ENCODE measurements around the gene THAP11.
"Not testable (repeated sequence)": the region's sequence is repeated elsewhere in the genome, so short reads cannot be mapped to it uniquely, and the experiment has no call there.

THAP11 gene

GRCh38 chr16:67862623-67863583, 20.8 kb downstream of the THAP11 start:
- DNase-seq (ENCODE audit: low read depth in 3 of 3, low spot score in 1 of 3), result no peak

GRCh38 chr16:67864044-67864443, 21.9 kb downstream of the THAP11 start:
- DNase-seq (ENCODE audit: low read depth in 3 of 3, low spot score in 1 of 3), result not testable (repeated sequence)

GRCh38 chr16:67864594-67864993, 22.5 kb downstream of the THAP11 start:
- DNase-seq (ENCODE audit: low read depth in 3 of 3, low spot score in 1 of 3), result no peak

GRCh38 chr16:67865318-67865717, 23.2 kb downstream of the THAP11 start:
- DNase-seq (ENCODE audit: low read depth in 3 of 3, low spot score in 1 of 3), result no peak

GRCh38 chr16:67868290-67868689, 26.2 kb downstream of the THAP11 start:
- DNase-seq (ENCODE audit: low read depth in 3 of 3, low spot score in 1 of 3), result no peak

GRCh38 chr16:67869653-67870052, 27.5 kb downstream of the THAP11 start:
- no peak for DNase-seq (ENCODE audit: low read depth in 3 of 3, low spot score in 1 of 3)

GRCh38 chr16:67871256-67871655, 29.1 kb downstream of the THAP11 start:
- DNase-seq (ENCODE audit: low read depth in 3 of 3, low spot score in 1 of 3), result no peak

- no peak for DNase-seq (ENCODE audit: low read depth in 3 of 3, low spot score in 1 of 3)
Measured at GRCh38 chr16:67872131-67872630, 30.1 kb downstream of the THAP11 start.

GRCh38 chr16:67872631-67873434, 30.7 kb downstream of the THAP11 start, which contains the start of gene EDC4:
Gene EDC4, plus strand, starts transcription at chr16:67873052. Its CDS starts 210 bp downstream, at chr16:67873262.
- peak; percentile 69 to 88 (median 78) for DNase-seq (ENCODE audit: low read depth in 3 of 3, low spot score in 1 of 3)

GRCh38 chr16:67873435-67874370, 31.6 kb downstream of the THAP11 start:
- no peak for DNase-seq (ENCODE audit: low read depth in 3 of 3, low spot score in 1 of 3)

- no peak for DNase-seq (ENCODE audit: low read depth in 3 of 3, low spot score in 1 of 3)
Measured at GRCh38 chr16:67874372-67874771, 32.3 kb downstream of the THAP11 start.

- DNase-seq (ENCODE audit: low read depth in 3 of 3, low spot score in 1 of 3), result no peak
Measured at GRCh38 chr16:67877064-67877463, 34.9 kb downstream of the THAP11 start.

GRCh38 chr16:67878232-67878631, 36.1 kb downstream of the THAP11 start:
- no peak for DNase-seq (ENCODE audit: low read depth in 3 of 3, low spot score in 1 of 3)

- no peak for DNase-seq (ENCODE audit: low read depth in 3 of 3, low spot score in 1 of 3)
Measured at GRCh38 chr16:67878846-67879245, 36.7 kb downstream of the THAP11 start.

GRCh38 chr16:67879462-67879861, 37.3 kb downstream of the THAP11 start:
- no peak for DNase-seq (ENCODE audit: low read depth in 3 of 3, low spot score in 1 of 3)

- DNase-seq (ENCODE audit: low read depth in 3 of 3, low spot score in 1 of 3), result no peak
Measured at GRCh38 chr16:67879936-67880335, 37.8 kb downstream of the THAP11 start.

- DNase-seq (ENCODE audit: low read depth in 3 of 3, low spot score in 1 of 3), result no peak
Measured at GRCh38 chr16:67880584-67880983, 38.5 kb downstream of the THAP11 start.

- no peak for DNase-seq (ENCODE audit: low read depth in 3 of 3, low spot score in 1 of 3)
Measured at GRCh38 chr16:67881621-67882161, 39.6 kb downstream of the THAP11 start.

- DNase-seq (ENCODE audit: low read depth in 3 of 3, low spot score in 1 of 3), result no peak
Measured at GRCh38 chr16:67882374-67883145, 40.4 kb downstream of the THAP11 start.

Data from stimulated activated CD4-positive, alpha-beta T cell treated with anti-CD3 and anti-CD28 coated beads, TNF-alpha, amount 100 ng/mL, for 1 hour (primary cell).